ENCODE results near the gene DHX35. TPM values are rescaled to one million over a fixed set of nuclear protein-coding genes. Genes with fewer than 3 reads are reported as not detected.

DHX35 gene
- total and polyA plus RNA-seq, 2 of the 8 experiments (the other 6 are each of a cell fraction or from before 2014, with no cell fraction given), result 21.9 to 27.7 TPM

GRCh38 chr20:39076958-39077357 is 114.8 kb downstream of the DHX35 start:
- Histone ChIP-seq H2BK5ac (ENCODE audit: low read depth, low read length) (no peak overlapping the region), H2BK120ac (replicated peaks; ENCODE audit: low read depth, low read length) (no peak overlapping the region), H3K9me3 (ENCODE audit: insufficient read depth in 2 of 2, low read depth in 1 of 2, low read length in 1 of 2) (no peaks in the 10 kb centered on the region), H3K4me3 (ENCODE audit: extremely low read depth in 1 of 4, insufficient read depth in 2 of 4, low read depth in 3 of 4, low read length in 4 of 4) (no peak overlapping the region), H3K36me3 (ENCODE audit: control insufficient read depth in 2 of 4, insufficient read depth in 4 of 4, low read length in 3 of 4) (no peaks in the 10 kb centered on the region), H3K4me1 (replicated peaks in 1 of 4; ENCODE audit: control insufficient read depth in 3 of 4, insufficient read depth in 4 of 4, low read length in 3 of 4) (no peaks in the 10 kb centered on the region), H3K4ac (replicated peaks; ENCODE audit: insufficient read length, low read depth, low read length) (no peak overlapping the region), H2AK5ac (ENCODE audit: low read depth, low read length) (no peak overlapping the region), H3K79me1 (ENCODE audit: low read depth, low read length) (no peaks in the 10 kb centered on the region), H3K4me2 (ENCODE audit: insufficient read depth in 1 of 2, low read depth in 2 of 2, low read length in 2 of 2) (no peak overlapping the region), H2AFZ (ENCODE audit: low read length) (no peak overlapping the region), H2BK20ac (ENCODE audit: low read length) (no peak overlapping the region), H2BK15ac (ENCODE audit: low read length) (no peak overlapping the region), H4K5ac (ENCODE audit: insufficient read length, low read depth, low read length) (no peak overlapping the region), H3K23ac (ENCODE audit: insufficient read length) (no peak overlapping the region), H4K20me1 (replicated peaks in 1 of 2; ENCODE audit: control insufficient read depth in 1 of 2, insufficient read depth in 2 of 2, low read length in 2 of 2) (no peaks in the 10 kb centered on the region), H3K27ac (ENCODE audit: low read depth, low read length) (no peak overlapping the region), H3K27me3 (replicated peaks in 1 of 4; ENCODE audit: control insufficient read depth in 3 of 4, extremely low read depth in 1 of 4, insufficient read depth in 3 of 4, low read length in 3 of 4) (no peaks in the 10 kb centered on the region), H4K91ac (replicated peaks; ENCODE audit: insufficient read length, low read length) (no peak overlapping the region), H3K18ac (ENCODE audit: extremely low read depth, low read length) (no peak overlapping the region), H2BK12ac (ENCODE audit: low read depth, low read length) (no peak overlapping the region), H4K8ac (ENCODE audit: extremely low read depth, insufficient read depth, low read length) (no peak overlapping the region), H3K79me2 (ENCODE audit: control insufficient read depth in 1 of 2, insufficient read depth in 2 of 2, low read length in 2 of 2) (no peaks in the 10 kb centered on the region), H3K23me2 (ENCODE audit: low read depth, low read length) (no peaks in the 10 kb centered on the region), H3K56ac (replicated peaks; ENCODE audit: insufficient read length, low read depth, low read length) (no peak overlapping the region), H3K14ac (ENCODE audit: insufficient read length) (no peak overlapping the region), H3K9ac (replicated peaks in 1 of 4; ENCODE audit: extremely low read depth in 1 of 4, low read depth in 3 of 4, low read length in 3 of 4) (no peak overlapping the region)
- CTCF ChIA-PET (ENCODE audit: partially characterized antibody), result interaction anchor here (0.8 to 15.4 kb wide), 8 partner anchors 9 to 206 kb away, joined by 3 to 197 read pairs (median 3); no protein-coding TSS in a partner anchor
- TF ChIP-seq SIX5 (IDR thresholded peaks at IDR 0.05; ENCODE audit: low read depth, low read length), result no peak
- TF ChIP-seq POLR2A (IDR thresholded peaks at IDR 0.05; ENCODE audit: control extremely low read depth in 1 of 2, low read depth in 2 of 2, low read length in 2 of 2), result no peak
- TF ChIP-seq TEAD4 (IDR thresholded peaks at IDR 0.05; ENCODE audit: low read depth, low read length), result no peak
- no peak for TF ChIP-seq BACH1 (IDR thresholded peaks at IDR 0.05; ENCODE audit: low read length)
- no peak for TF ChIP-seq MAX (IDR thresholded peaks at IDR 0.05)
- no peak for TF ChIP-seq SP4 (IDR thresholded peaks at IDR 0.05; ENCODE audit: low read length)
- TF ChIP-seq BRCA1 (IDR thresholded peaks at IDR 0.05; ENCODE audit: low read depth, low read length), result no peak
- TF ChIP-seq TAF7 (optimal IDR thresholded peaks at IDR 0.05; ENCODE audit: borderline replicate concordance, low read depth, low read length), result no peak
- no peak for TF ChIP-seq SUZ12 (IDR thresholded peaks at IDR 0.05; ENCODE audit: low read length)
- FAIRE-seq (no peak), DNase-seq (ENCODE audit: low read depth in 1 of 2, low spot score in 2 of 2) (no peak)
- WGBS, 2 experiments (ENCODE audit: extremely low coverage in 1 of 2, insufficient coverage in 1 of 2, insufficient read length in 1 of 2, insufficient replicate concordance in 2 of 2, low coverage in 1 of 2, low lambda C conversion rate in 2 of 2, missing lambda C conversion rate in 1 of 2), result 70% methylated on average over 7 of the region's 7 CpGs; no CpG with 5 or more reads in 1 of the 2 experiments
- POLR2A ChIA-PET (ENCODE audit: partially characterized antibody), result no interaction called here
